Measurements from ENCODE around the gene TGIF2. TPM values are rescaled to one million over a fixed set of nuclear protein-coding genes. Genes with fewer than 3 reads are reported as not detected.

TGIF2 gene
- total RNA-seq, 4 donors from 2014 or later = 8.1 to 11.3 (median 9.1) TPM

- Histone ChIP-seq H3K4me3 (no peak overlapping the region), H3K4me1 (peaks cover 8% of the 10 kb centered on the region), H3K27ac (no peak overlapping the region), H3K27me3 (no peaks in the 10 kb centered on the region), H3K36me3 (no peaks in the 10 kb centered on the region), H3K9me3 (no peaks in the 10 kb centered on the region)
- TF ChIP-seq POLR2AphosphoS5 (IDR thresholded peaks at IDR 0.05) = no peak
- no peak for TF ChIP-seq EP300 (IDR thresholded peaks at IDR 0.05)
- TF ChIP-seq POLR2A (IDR thresholded peaks at IDR 0.05) = no peak
- no peak for TF ChIP-seq CTCF (IDR thresholded peaks at IDR 0.05)
- DNase-seq (ENCODE audit: low spot score in 2 of 2) = no peak
- WGBS = 95% methylated on average over 7 of the region's 7 CpGs
Observed at GRCh38 chr20:36628076-36628475, 54.7 kb downstream of the TGIF2 start.

- Histone ChIP-seq H3K27me3 (no peaks in the 10 kb centered on the region), H3K27ac (no peak overlapping the region), H3K4me3 (no peak overlapping the region), H3K9me3 (no peaks in the 10 kb centered on the region), H3K36me3 (no peaks in the 10 kb centered on the region), H3K4me1 (no peaks in the 10 kb centered on the region)
- no peak for DNase-seq (ENCODE audit: low spot score in 2 of 2)
- TF ChIP-seq CTCF (IDR thresholded peaks at IDR 0.05) = no peak
- no peak for TF ChIP-seq EP300 (IDR thresholded peaks at IDR 0.05)
- no peak for TF ChIP-seq POLR2AphosphoS5 (IDR thresholded peaks at IDR 0.05)
- no peak for TF ChIP-seq POLR2A (IDR thresholded peaks at IDR 0.05)
- 73% methylated on average over 15 of the region's 15 CpGs for WGBS
Observed at GRCh38 chr20:36629719-36630681, 56.6 kb downstream of the TGIF2 start.

DNA sequence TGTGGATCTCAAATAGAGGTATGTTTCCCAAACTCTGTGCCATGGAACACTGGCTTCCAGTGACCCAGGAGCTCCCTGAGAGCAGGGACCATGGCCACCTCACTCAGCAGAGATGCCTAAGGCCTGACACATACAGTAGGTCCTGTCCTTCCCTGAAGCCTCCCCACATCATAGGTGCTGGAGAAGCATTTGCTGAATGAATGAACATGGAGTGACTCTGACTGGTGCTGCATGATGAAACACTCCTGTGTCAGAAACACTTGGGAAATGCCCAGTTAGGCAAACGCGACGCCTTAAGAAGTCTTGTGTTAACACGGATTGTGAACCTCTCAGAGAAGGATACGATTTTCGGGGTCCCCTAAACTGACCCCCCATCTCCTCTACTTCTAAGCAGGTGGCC lies 58.2 kb downstream of the TGIF2 start:
- DNase-seq (ENCODE audit: low spot score in 2 of 2) = no peak
- Histone ChIP-seq H3K9me3 (no peaks in the 10 kb centered on the region), H3K27me3 (no peaks in the 10 kb centered on the region), H3K27ac (no peak overlapping the region), H3K36me3 (no peaks in the 10 kb centered on the region), H3K4me1 (no peaks in the 10 kb centered on the region), H3K4me3 (no peak overlapping the region)
- WGBS = 93% methylated on average over 6 of the region's 6 CpGs
- TF ChIP-seq POLR2AphosphoS5 (IDR thresholded peaks at IDR 0.05) = no peak
- no peak for TF ChIP-seq CTCF (IDR thresholded peaks at IDR 0.05)
- no peak for TF ChIP-seq POLR2A (IDR thresholded peaks at IDR 0.05)
- TF ChIP-seq EP300 (IDR thresholded peaks at IDR 0.05) = no peak

- DNase-seq (ENCODE audit: low spot score in 2 of 2) = no peak
- no peaks in the 10 kb centered on the region for H3K27me3 ChIP-seq
- H3K9me3 ChIP-seq = no peaks in the 10 kb centered on the region
- H3K4me3 ChIP-seq = no peak overlapping the region
- no peaks in the 10 kb centered on the region for H3K36me3 ChIP-seq
- WGBS = 83% methylated on average over 3 of the region's 3 CpGs
- TF ChIP-seq POLR2AphosphoS5 (IDR thresholded peaks at IDR 0.05) = no peak
- TF ChIP-seq CTCF (IDR thresholded peaks at IDR 0.05) = no peak
- TF ChIP-seq EP300 (IDR thresholded peaks at IDR 0.05) = no peak
- TF ChIP-seq POLR2A (IDR thresholded peaks at IDR 0.05) = no peak
- no peak overlapping the region for H3K27ac ChIP-seq
- no peaks in the 10 kb centered on the region for H3K4me1 ChIP-seq
Observed at GRCh38 chr20:36632147-36632486, 58.7 kb downstream of the TGIF2 start.

DNA sequence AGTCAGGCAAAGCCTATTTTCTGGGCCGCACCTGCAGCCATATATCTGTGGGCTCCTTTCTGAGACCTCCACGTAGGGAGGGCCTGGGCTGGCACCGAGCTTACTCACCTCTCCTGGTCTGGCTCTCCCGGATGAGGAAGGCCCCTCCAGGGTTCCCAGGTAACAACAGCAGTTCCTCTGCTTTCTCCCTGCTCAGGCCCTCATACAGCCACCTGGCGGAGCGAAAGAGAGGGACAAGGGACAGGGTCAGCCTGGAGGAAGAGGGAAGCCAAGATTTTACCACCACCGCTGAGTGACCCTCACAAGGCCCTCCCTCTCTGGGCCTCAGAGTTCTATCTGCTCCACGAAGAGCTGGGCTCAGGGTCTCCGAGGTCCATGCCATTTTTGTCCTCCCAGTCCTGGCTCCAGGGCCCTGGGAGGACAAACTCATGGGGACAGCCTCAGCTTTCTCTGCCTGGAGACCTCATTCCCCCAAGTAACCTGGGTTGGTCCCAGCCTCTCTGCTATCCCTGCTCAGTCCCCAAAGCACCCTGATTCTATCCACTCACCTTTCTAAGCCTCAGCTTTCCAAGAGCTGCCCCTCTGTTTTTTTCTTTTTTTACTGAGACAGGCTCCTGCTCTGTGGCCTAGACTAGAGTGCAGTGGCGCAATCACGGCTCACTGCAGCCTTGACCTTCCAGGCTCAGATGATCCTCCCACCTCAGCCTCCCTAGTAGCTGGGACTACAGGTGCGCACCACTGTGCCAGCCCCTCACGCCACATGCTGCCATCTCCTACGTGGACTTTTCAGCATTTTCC lies 59.3 kb downstream of the TGIF2 start:
- WGBS = 90% methylated on average over 10 of the region's 14 CpGs
- Histone ChIP-seq H3K9me3 (no peaks in the 10 kb centered on the region), H3K27me3 (no peaks in the 10 kb centered on the region), H3K36me3 (no peaks in the 10 kb centered on the region), H3K27ac (no peak overlapping the region), H3K4me3 (no peak overlapping the region), H3K4me1 (no peaks in the 10 kb centered on the region)
- TF ChIP-seq POLR2A (IDR thresholded peaks at IDR 0.05) (no peak), CTCF (IDR thresholded peaks at IDR 0.05) (no peak), EP300 (IDR thresholded peaks at IDR 0.05) (no peak), POLR2AphosphoS5 (IDR thresholded peaks at IDR 0.05) (no peak)
- DNase-seq (ENCODE audit: low spot score in 2 of 2) = no peak
